Osteoblast (primary cell): ENCODE data around the gene PAX5. TPM values are rescaled to one million over a fixed set of nuclear protein-coding genes. Genes with fewer than 3 reads are reported as not detected.

ENCODE experiments used
- DNase-seq: peaks from one replicate; pipeline ENCODE4 v3.0.0; 2011; ENCODE audit warnings: low spot score, mixed read lengths; ENCODE audit not compliant: insufficient read length; ENCODE audit errors: missing footprints
- H2AFZ ChIP-seq: 2 replicates; pipeline ENCODE4 v1.6.0; 2011; ENCODE audit warnings: mild to moderate bottlenecking, low read length
- H3K27ac ChIP-seq: 2 replicates; pipeline ENCODE4 v1.5.1; 2011; ENCODE audit warnings: mild to moderate bottlenecking, low read depth, low read length, moderate library complexity
- H3K27me3 ChIP-seq: 2 replicates; pipeline ENCODE4 v1.6.0; 2012; ENCODE audit warnings: mild to moderate bottlenecking, control low read depth, inconsistent platforms, low read length, moderate library complexity; ENCODE audit not compliant: insufficient read depth
- H3K36me3 ChIP-seq: 2 replicates; pipeline ENCODE4 v1.5.1; 2011; ENCODE audit warnings: mild to moderate bottlenecking, low read length, control low read depth, moderate library complexity; ENCODE audit not compliant: insufficient read depth
- H3K4me1 ChIP-seq: 2 replicates; pipeline ENCODE4 v1.5.1; 2011; ENCODE audit warnings: mild to moderate bottlenecking, low read length, control low read depth, moderate library complexity; ENCODE audit not compliant: insufficient read depth
- H3K4me2 ChIP-seq: 2 replicates; pipeline ENCODE4 v1.6.0; 2011; ENCODE audit warnings: mild to moderate bottlenecking, low read length; ENCODE audit not compliant: insufficient read depth
- H3K4me3 ChIP-seq: fragments of 200-600 bp; sonication (generic); 3 replicates; pipeline ENCODE4 v1.5.1; 2012; ENCODE audit warnings: mild to moderate bottlenecking, low read length, inconsistent platforms; ENCODE audit not compliant: insufficient read depth
- H3K79me2 ChIP-seq: 2 replicates; pipeline ENCODE4 v1.6.0; 2012; ENCODE audit warnings: mild to moderate bottlenecking, low read length, control low read depth, inconsistent platforms; ENCODE audit not compliant: insufficient read depth
- H3K9me3 ChIP-seq: 2 replicates; pipeline ENCODE4 v1.5.1; 2011; ENCODE audit warnings: low read depth, low read length, control low read depth
- H4K20me1 ChIP-seq: 2 replicates; pipeline ENCODE4 v1.6.0; 2012; ENCODE audit warnings: mild to moderate bottlenecking, low read length, control low read depth; ENCODE audit not compliant: insufficient read depth
- total RNA-seq: library from RNA; depleted of rRNA; stranded (reverse); fragments of >200 nt; gene quantifications from 2 replicates; pipeline ENCODE4 v1.2.3, GENCODE V29; 2012
- TF ChIP-seq, protein P1 (sequence below): IDR thresholded peaks from 2 replicates; pipeline ENCODE4 v1.5.1; 2011; ENCODE audit warnings: mild to moderate bottlenecking, low read depth, low read length, moderate library complexity; ENCODE audit errors: extremely low read depth

Gene PAX5
- total RNA-seq, 1 donor: not detected

- DNase-seq: peak; percentile 89
- Histone ChIP-seq H3K79me2 (no peaks in the 10 kb centered on the region), H2AFZ (no peak overlapping the region), H3K4me3 (no peak overlapping the region), H3K36me3 (no peaks in the 10 kb centered on the region), H3K4me1 (no peaks in the 10 kb centered on the region), H4K20me1 (no peaks in the 10 kb centered on the region), H3K4me2 (no peak overlapping the region), H3K9me3 (no peaks in the 10 kb centered on the region), H3K27ac (no peak overlapping the region), H3K27me3 (peaks cover 30% of the 10 kb centered on the region)
- TF ChIP-seq, protein P1, sequence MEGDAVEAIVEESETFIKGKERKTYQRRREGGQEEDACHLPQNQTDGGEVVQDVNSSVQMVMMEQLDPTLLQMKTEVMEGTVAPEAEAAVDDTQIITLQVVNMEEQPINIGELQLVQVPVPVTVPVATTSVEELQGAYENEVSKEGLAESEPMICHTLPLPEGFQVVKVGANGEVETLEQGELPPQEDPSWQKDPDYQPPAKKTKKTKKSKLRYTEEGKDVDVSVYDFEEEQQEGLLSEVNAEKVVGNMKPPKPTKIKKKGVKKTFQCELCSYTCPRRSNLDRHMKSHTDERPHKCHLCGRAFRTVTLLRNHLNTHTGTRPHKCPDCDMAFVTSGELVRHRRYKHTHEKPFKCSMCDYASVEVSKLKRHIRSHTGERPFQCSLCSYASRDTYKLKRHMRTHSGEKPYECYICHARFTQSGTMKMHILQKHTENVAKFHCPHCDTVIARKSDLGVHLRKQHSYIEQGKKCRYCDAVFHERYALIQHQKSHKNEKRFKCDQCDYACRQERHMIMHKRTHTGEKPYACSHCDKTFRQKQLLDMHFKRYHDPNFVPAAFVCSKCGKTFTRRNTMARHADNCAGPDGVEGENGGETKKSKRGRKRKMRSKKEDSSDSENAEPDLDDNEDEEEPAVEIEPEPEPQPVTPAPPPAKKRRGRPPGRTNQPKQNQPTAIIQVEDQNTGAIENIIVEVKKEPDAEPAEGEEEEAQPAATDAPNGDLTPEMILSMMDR: no peak
Measured at GRCh38 chr9:36959681-36960574, 74.1 kb downstream of the PAX5 start.

GRCh38 chr9:36956908-36957307 is 77.2 kb downstream of the PAX5 start:
- Histone ChIP-seq H3K9me3 (no peaks in the 10 kb centered on the region), H3K27ac (no peak overlapping the region), H3K4me2 (no peak overlapping the region), H2AFZ (no peak overlapping the region), H3K4me3 (no peak overlapping the region), H3K27me3 (peaks cover 48% of the 10 kb centered on the region), H3K79me2 (no peaks in the 10 kb centered on the region), H3K36me3 (no peaks in the 10 kb centered on the region), H4K20me1 (no peaks in the 10 kb centered on the region), H3K4me1 (no peaks in the 10 kb centered on the region)
- TF ChIP-seq, protein P1: no peak
- no peak for DNase-seq

DNA sequence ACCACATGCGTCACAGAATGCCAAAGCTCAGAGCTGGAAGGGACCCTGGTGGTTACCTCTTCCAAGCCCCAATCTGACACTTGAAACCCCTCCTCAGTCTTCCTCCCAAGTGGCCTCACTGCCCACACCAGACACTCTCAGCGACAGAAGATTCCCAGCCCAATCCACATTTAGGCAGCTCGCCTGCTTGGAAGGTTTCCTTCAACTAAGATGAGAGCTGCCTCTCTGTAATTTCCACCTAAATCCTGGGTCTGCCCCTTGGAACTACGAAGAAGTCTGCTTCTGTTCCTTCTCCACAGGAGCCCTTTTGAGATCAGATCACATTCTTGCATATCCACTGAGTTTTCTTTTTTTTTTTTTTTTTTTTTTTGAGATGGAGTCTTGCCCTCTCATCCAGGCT is 83.7 kb downstream of the PAX5 start:
- Histone ChIP-seq H4K20me1 (no peaks in the 10 kb centered on the region), H3K4me3 (no peak overlapping the region), H3K4me1 (peaks cover 11% of the 10 kb centered on the region), H2AFZ (no peak overlapping the region), H3K36me3 (no peaks in the 10 kb centered on the region), H3K27me3 (peaks cover 62% of the 10 kb centered on the region), H3K79me2 (no peaks in the 10 kb centered on the region), H3K9me3 (no peaks in the 10 kb centered on the region), H3K27ac (no peak overlapping the region), H3K4me2 (no peak overlapping the region)
- TF ChIP-seq, protein P1: no peak
- no peak for DNase-seq

DNA sequence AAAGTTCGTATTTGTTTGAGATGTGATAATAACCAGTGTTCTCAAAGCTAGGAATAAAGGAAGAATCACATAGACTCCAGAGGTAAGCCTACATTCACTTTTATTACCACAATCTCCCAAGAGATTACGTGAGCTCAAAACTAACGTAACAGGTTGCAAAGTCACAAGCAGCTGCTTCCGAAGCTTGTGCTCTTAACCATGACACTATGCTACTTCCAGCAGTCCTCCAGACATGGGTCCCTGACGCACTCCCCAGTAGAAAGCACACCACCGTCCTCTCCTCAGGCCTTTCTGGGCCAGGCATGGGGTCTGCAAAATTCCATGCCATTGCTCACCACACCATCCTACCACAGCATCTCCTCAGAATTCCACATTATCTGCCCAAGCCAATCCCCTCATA is 84.6 kb downstream of the PAX5 start:
- DNase-seq: no peak
- Histone ChIP-seq H3K4me2 (no peak overlapping the region), H3K9me3 (no peaks in the 10 kb centered on the region), H3K36me3 (no peaks in the 10 kb centered on the region), H4K20me1 (no peaks in the 10 kb centered on the region), H3K4me1 (peaks cover 11% of the 10 kb centered on the region), H3K27me3 (peaks cover 55% of the 10 kb centered on the region), H3K4me3 (no peak overlapping the region), H3K79me2 (no peaks in the 10 kb centered on the region), H3K27ac (no peak overlapping the region), H2AFZ (no peak overlapping the region)
- TF ChIP-seq, protein P1: no peak
